ENCODE measurements around the gene LPP. TPM values are rescaled to one million over a fixed set of nuclear protein-coding genes. Genes with fewer than 3 reads are reported as not detected.

The LPP gene
- total and polyA plus RNA-seq, 8 donors: 23.1 to 220 (median 26.7) TPM

DNA sequence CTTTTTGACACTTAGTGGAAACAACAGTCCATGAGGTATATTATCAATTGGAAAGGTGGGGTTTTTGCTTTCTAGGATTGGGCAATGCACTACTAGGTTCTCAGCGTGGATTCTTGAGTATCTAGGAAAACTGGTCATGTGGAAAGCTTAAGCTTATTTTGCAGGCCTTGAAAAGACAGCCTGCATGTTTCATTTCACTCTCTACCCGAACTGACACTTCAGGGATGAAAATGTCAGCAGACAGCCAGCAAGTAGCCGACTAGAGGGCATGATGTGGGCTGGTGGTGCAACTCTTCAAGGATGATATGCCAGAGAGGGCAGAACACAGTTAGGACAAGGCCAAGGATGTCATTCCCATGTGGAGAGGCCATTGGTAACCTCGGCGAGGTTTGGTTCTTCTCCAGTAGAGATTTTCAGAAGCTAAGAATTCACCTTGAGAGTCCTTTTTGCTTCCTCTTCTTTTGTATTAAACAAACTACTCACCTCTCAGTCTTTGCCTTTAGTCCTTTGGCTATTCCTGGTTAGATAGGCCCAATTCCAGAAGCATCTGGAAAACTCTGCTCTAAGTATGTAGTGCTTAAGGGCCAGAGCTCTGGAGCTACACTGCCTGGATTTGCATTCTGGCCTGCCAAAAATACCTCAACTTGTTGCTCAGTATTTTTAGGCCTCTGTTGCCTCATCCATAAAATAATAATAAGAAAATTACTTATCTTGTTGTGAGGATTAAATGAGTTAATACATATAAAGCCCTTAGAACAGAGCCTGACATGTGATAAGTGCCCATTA, 17.9 kb downstream of the LPP start:
- peak; percentile 49 for ATAC-seq
- TF ChIP-seq, protein P1, sequence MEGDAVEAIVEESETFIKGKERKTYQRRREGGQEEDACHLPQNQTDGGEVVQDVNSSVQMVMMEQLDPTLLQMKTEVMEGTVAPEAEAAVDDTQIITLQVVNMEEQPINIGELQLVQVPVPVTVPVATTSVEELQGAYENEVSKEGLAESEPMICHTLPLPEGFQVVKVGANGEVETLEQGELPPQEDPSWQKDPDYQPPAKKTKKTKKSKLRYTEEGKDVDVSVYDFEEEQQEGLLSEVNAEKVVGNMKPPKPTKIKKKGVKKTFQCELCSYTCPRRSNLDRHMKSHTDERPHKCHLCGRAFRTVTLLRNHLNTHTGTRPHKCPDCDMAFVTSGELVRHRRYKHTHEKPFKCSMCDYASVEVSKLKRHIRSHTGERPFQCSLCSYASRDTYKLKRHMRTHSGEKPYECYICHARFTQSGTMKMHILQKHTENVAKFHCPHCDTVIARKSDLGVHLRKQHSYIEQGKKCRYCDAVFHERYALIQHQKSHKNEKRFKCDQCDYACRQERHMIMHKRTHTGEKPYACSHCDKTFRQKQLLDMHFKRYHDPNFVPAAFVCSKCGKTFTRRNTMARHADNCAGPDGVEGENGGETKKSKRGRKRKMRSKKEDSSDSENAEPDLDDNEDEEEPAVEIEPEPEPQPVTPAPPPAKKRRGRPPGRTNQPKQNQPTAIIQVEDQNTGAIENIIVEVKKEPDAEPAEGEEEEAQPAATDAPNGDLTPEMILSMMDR (IDR thresholded peaks at IDR 0.05): no peak
- no peak overlapping the region for H3K27ac ChIP-seq
- H3K27me3 ChIP-seq: no peaks in the 10 kb centered on the region
- H3K36me3 ChIP-seq: peaks cover 0 to 4% of the 10 kb centered on the region in 2 donors
- intact Hi-C loops (cut with DNase I): no loop called here
- DNase-seq: no peak
- no peak overlapping the region for H3K4me3 ChIP-seq
- peaks cover 5 to 21% of the 10 kb centered on the region in 2 donors for H3K4me1 ChIP-seq
- no peaks in the 10 kb centered on the region for H3K9me3 ChIP-seq

DNA sequence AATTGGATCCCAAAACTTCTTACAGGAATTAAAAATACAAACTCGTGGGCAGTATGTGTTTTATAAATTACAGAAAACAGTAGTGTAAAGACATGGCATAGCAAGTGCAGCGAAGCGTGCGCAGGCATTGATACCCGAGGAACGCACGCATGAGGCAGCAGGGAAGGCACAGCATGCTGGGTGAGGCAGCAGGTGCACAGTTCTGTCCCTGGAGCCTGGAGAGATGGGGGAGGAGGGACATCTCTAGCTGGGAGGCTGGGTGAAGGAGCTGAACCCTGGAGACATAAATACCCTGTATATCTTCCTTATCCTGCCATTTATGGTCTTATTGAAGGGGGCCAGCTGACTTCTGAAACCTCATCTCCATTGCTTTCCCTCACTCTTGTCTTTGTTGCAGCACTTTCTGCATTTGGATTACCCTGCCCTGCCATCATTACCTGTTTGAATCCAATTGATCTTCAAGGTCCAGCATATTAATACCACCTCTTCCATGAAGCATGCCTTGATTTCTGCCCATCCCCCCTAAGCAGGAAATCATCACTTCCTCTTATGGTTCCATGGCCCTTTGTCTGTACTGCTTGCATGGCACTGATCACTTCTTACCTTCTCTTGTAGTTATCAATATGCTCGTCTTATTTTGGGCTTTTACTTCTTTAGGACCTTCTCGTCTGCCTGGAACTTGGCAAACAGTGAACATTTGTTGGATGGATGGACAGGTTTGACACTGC, 20.5 kb downstream of the LPP start:
- intact Hi-C loops (cut with DNase I): no loop called here
- DNase-seq (no peak), ATAC-seq (no peak)
- peaks cover 0 to 4% of the 10 kb centered on the region in 2 donors for H3K36me3 ChIP-seq
- H3K27me3 ChIP-seq: no peaks in the 10 kb centered on the region
- H3K27ac ChIP-seq: no peak overlapping the region
- H3K9me3 ChIP-seq: no peaks in the 10 kb centered on the region
- TF ChIP-seq, protein P1 (IDR thresholded peaks at IDR 0.05): no peak
- H3K4me3 ChIP-seq: no peak overlapping the region
- peaks cover 14 to 39% of the 10 kb centered on the region in 2 donors for H3K4me1 ChIP-seq

DNA sequence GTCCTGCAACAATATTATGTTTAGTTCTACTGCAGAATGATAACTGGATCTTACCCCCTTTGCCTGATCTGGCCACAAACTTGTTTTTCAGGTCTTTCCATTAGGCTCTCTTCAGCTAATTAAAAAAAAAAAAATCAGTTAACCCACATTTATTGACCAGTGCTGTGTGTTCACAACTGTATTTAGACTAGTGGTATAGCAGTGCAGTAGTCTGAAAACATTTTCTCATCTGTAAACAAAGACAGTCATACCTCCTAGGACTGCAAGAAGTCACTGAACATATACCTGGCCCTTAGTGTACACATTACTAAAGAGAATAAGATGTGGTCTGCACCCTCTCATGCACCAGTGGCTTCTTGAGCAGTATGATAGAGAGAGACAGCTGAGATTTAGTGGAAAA, 22.5 kb downstream of the LPP start:
- DNase-seq (no peak), ATAC-seq (no peak)
- Histone ChIP-seq H3K9me3 (no peaks in the 10 kb centered on the region), H3K4me1 (peaks cover 16 to 40% of the 10 kb centered on the region in 2 donors), H3K27me3 (no peaks in the 10 kb centered on the region), H3K27ac (no peak overlapping the region), H3K36me3 (peaks cover 0 to 4% of the 10 kb centered on the region in 2 donors), H3K4me3 (no peak overlapping the region)
- TF ChIP-seq, protein P1 (IDR thresholded peaks at IDR 0.05): no peak
- intact Hi-C loops (cut with DNase I): no loop called here

DNA sequence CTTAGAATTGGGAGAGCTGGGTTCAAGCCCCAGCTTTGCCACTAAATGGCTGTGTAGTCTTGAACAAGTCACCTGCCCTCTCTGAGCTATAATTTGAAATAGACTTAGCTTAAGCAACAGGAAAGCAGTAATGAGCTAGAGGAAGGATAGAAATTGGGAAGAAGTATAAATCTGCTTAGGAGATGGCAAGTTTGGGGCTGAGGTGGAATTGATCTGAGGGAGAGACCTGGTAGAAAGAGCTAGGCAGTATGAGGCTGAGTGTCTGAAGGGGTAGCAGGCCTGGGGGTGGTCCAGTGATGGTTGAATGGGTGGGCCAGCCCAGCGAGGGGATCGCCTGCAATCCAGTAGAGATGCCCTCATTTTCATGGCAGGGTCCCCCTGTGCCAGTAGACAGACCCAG, 22.9 kb downstream of the LPP start:
- Histone ChIP-seq H3K36me3 (peaks cover 0 to 4% of the 10 kb centered on the region in 2 donors), H3K9me3 (no peaks in the 10 kb centered on the region), H3K4me1 (peaks cover 16 to 36% of the 10 kb centered on the region in 2 donors), H3K27ac (no peak overlapping the region), H3K4me3 (no peak overlapping the region), H3K27me3 (no peaks in the 10 kb centered on the region)
- DNase-seq (no peak), ATAC-seq (no peak)
- TF ChIP-seq, protein P1 (IDR thresholded peaks at IDR 0.05): no peak
- intact Hi-C loops (cut with DNase I): no loop called here

DNA sequence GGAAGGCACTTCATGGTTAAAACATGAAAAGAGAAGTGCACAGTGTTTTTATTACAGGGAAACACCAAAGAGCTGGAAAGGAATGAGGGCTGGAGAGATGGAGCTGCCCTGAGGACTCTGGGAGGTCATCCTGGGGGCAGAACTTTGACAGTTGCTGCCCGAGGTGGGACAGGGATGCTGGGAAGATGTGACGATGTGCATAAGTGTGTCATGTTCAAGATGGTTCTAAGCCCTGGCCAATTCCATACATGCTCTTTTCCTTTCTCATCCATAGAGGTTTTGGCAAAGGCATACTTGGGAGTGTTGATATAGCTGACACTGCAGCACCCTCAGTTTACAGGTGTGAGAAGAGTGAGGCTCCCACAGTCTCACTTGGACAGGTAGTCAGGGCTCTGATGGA, 23.8 kb downstream of the LPP start:
- Histone ChIP-seq H3K4me3 (no peak overlapping the region), H3K27me3 (no peaks in the 10 kb centered on the region), H3K27ac (no peak overlapping the region), H3K4me1 (peaks cover 16 to 36% of the 10 kb centered on the region in 2 donors), H3K9me3 (no peaks in the 10 kb centered on the region), H3K36me3 (peaks cover 0 to 4% of the 10 kb centered on the region in 2 donors)
- ATAC-seq (no peak), DNase-seq (no peak)
- TF ChIP-seq, protein P1 (IDR thresholded peaks at IDR 0.05): no peak
- intact Hi-C loops (cut with DNase I): no loop called here

Data from left lung (tissue), 10 donors.